Measurements from ENCODE around the gene FAM161B. TPM values are rescaled to one million over a fixed set of nuclear protein-coding genes. Genes with fewer than 3 reads are reported as not detected.

FAM161B gene, protein sequence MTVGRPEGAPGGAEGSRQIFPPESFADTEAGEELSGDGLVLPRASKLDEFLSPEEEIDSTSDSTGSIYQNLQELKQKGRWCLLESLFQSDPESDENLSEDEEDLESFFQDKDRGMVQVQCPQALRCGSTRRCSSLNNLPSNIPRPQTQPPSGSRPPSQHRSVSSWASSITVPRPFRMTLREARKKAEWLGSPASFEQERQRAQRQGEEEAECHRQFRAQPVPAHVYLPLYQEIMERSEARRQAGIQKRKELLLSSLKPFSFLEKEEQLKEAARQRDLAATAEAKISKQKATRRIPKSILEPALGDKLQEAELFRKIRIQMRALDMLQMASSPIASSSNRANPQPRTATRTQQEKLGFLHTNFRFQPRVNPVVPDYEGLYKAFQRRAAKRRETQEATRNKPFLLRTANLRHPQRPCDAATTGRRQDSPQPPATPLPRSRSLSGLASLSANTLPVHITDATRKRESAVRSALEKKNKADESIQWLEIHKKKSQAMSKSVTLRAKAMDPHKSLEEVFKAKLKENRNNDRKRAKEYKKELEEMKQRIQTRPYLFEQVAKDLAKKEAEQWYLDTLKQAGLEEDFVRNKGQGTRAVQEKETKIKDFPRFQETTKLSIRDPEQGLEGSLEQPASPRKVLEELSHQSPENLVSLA
- total RNA-seq: 0.53 TPM

DNA sequence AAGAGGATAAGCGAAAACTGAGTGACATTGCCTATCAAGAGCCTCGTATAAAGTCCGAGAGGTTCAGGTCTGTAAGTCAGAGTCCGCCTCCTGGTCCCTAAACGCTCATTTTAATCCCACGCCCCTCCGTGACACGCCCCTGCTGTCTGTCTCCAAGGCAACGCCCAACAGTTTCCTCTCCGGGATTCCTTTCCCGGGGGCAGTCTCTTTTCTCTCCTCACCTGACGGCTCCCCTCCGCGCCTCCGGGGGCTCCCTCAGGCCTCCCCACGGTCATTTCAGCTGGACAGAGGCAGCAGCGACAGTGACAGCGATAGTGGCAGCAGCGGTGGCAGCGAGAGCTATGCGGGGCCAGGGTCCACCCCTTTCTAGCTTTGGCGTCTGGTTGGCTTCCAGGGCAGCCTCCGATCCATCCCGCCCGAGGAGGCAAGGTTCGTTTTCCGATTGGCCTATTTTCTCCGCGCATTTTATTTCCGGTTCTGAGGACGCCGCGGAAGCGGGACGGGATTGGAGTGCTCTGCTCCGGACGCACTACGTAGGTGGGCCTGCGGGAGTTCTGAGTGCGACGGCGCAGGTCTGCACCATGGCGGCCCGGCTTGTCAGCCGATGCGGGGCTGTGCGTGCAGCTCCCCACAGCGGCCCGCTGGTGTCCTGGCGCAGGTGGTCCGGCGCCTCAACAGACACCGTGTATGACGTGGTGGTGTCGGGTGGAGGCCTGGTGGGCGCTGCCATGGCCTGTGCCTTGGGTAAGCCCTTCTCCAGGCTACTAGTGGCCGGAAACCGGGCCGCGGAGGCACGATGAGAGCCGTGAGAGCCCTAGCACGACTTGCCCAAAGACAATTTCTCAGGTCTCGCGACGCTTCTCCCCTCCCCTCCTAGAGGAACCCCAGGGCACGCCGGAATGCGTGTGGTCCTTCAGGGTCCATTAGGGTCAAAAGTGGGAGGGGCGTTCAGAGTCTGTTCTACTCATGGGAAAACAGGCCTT, at the start of gene FAM161B, which contains the start of gene COQ6:
FAM161B (minus strand) TSS at position 343 of the 983 bp plus-strand sequence; CDS start at position 275, 68 bp downstream.
COQ6 (plus strand) TSS at position 551 of the 983 bp plus-strand sequence; CDS start at position 582, 31 bp downstream.
- TF ChIP-seq, protein P1, sequence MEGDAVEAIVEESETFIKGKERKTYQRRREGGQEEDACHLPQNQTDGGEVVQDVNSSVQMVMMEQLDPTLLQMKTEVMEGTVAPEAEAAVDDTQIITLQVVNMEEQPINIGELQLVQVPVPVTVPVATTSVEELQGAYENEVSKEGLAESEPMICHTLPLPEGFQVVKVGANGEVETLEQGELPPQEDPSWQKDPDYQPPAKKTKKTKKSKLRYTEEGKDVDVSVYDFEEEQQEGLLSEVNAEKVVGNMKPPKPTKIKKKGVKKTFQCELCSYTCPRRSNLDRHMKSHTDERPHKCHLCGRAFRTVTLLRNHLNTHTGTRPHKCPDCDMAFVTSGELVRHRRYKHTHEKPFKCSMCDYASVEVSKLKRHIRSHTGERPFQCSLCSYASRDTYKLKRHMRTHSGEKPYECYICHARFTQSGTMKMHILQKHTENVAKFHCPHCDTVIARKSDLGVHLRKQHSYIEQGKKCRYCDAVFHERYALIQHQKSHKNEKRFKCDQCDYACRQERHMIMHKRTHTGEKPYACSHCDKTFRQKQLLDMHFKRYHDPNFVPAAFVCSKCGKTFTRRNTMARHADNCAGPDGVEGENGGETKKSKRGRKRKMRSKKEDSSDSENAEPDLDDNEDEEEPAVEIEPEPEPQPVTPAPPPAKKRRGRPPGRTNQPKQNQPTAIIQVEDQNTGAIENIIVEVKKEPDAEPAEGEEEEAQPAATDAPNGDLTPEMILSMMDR (IDR thresholded peaks at IDR 0.05): peak in 2 of 3 experiments; percentile 7 to 19
- Histone ChIP-seq H3K27ac (peak within 1 kb of the TSS; percentile 88 to 95), H3K4me3 (peak within 1 kb of the TSS; percentile 78 to 85), H3K4me1 (peaks cover 0 to 12% of the 10 kb centered on the region in 2 donors), H3K9me3 (no peaks in the 10 kb centered on the region), H3K36me3 (peaks cover 5 to 16% of the 10 kb centered on the region in 2 donors), H3K27me3 (no peaks in the 10 kb centered on the region)
- peak; percentile 79 to 97 for DNase-seq (ENCODE audit: low spot score in 2 of 2)
- intact Hi-C loops (cut with DNase I): loop anchor here (1.0 to 5.0 kb wide), 4 partner anchors 69 to 238 kb away; partner anchors contain the start of genes ALDH6A1, BBOF1, ENTPD5 and LIN52

DNA sequence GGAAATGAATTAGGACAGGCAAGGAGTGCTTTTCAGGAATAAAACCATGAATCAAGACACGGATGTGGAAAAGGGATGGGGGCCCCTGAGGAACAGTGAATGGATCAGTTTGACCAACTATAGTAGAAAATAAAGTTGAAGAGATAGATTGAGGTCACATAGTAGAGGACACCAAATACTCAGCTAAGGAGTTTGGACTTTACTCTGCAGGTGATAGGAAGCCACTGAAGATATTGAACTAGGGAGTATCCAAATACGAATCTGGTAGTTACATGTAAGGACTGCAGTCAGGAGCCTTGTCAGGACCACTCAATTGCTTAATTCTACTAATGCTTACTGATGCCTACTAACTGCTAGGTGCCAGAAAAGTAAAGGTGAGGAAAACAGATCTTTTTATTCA, 48.8 kb upstream of the FAM161B start:
- H3K9me3 ChIP-seq: no peaks in the 10 kb centered on the region
- H3K4me3 ChIP-seq: no peak overlapping the region
- no peak overlapping the region for H3K27ac ChIP-seq
- DNase-seq (ENCODE audit: low spot score in 2 of 2): no peak
- intact Hi-C loops (cut with DNase I): no loop called here
- TF ChIP-seq, protein P1 (IDR thresholded peaks at IDR 0.05): no peak
- peaks cover 3 to 18% of the 10 kb centered on the region in 2 donors for H3K36me3 ChIP-seq
- no peaks in the 10 kb centered on the region for H3K4me1 ChIP-seq
- H3K27me3 ChIP-seq: no peaks in the 10 kb centered on the region

DNA sequence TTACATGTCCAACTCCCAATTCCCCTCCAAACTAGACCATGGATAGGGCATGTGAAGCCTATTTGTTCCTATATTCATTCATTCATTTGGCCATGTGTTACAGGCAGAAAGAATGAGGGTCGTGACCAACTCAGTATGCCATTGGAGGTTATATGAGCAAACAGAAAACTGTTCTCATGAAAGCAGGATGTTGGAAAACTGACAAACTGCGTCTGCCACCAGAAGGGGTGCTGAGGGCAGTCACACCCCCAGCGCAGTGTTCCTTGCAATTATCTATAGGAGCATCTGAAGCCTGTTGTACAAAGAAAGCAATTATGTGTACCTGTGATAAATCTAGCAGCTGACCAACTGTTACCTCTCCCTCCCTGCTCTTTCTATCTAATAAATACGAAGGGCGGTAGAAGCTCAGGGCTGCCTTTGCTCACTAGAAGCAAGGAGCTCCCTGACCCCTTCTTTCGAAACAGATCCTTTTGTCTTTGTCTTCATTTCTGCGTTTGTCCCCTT, 48.1 kb upstream of the FAM161B start:
- DNase-seq (ENCODE audit: low spot score in 2 of 2): no peak
- Histone ChIP-seq H3K27ac (no peak overlapping the region), H3K4me1 (no peaks in the 10 kb centered on the region), H3K4me3 (no peak overlapping the region), H3K9me3 (no peaks in the 10 kb centered on the region), H3K36me3 (peaks cover 3 to 18% of the 10 kb centered on the region in 2 donors), H3K27me3 (no peaks in the 10 kb centered on the region)
- intact Hi-C loops (cut with DNase I): no loop called here
- TF ChIP-seq, protein P1 (IDR thresholded peaks at IDR 0.05): no peak

DNA sequence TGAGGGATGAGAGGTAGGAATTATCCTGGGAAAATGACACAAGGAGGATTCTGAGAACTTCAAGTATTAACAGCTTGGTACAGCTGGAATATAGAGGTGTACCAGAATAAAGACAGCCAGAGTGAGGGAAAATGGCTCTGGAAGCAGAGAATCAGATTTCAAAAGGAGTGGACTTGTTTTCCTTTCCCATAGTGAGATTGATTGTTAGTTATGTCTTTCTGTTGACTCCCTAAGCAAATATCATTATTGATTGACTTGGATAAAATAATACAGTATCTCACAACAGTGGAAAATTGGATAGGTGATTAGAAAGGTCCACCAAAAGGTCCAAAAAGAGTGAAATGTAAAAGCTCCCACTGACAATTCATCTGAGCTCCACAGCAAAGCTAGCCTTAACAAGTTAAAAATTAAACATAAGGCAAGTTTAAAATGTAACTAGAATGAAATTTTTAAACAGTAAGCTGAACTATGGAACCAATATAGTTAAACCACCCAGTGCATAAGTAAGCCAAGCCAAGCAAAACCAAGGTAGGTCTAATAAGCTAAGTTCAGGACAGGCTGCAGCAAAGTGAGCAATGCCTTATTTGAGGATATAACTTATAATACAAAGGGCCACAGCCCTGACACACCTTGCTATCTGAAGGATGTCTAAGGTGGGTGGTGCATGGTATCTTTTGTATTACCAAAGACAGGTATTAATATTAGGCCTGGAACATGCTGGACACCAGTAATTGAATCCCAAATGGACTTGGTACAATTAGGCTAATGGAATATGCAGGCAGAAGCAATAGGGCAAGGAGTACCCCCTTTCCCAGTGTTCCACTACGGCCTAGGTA, 47.4 kb upstream of the FAM161B start:
- no peaks in the 10 kb centered on the region for H3K9me3 ChIP-seq
- H3K27me3 ChIP-seq: no peaks in the 10 kb centered on the region
- H3K4me1 ChIP-seq: no peaks in the 10 kb centered on the region
- no peak for DNase-seq (ENCODE audit: low spot score in 2 of 2)
- peaks cover 3 to 18% of the 10 kb centered on the region in 2 donors for H3K36me3 ChIP-seq
- no peak overlapping the region for H3K4me3 ChIP-seq
- TF ChIP-seq, protein P1 (IDR thresholded peaks at IDR 0.05): no peak
- no peak overlapping the region for H3K27ac ChIP-seq
- intact Hi-C loops (cut with DNase I): no loop called here

All from ascending aorta (tissue), 2 donors.